ENCODE data around the gene ZNF710. TPM values are rescaled to one million over a fixed set of nuclear protein-coding genes. Genes with fewer than 3 reads are reported as not detected.

The ZNF710 gene
- total and polyA plus RNA-seq, 9 of the 15 experiments (the other 6 are each of a cell fraction or from before 2014, with no cell fraction given): 0.56 to 14.2 (median 5.2) TPM

- peak; percentile 17 to 50; a peak in 1 of 4 replicates for TF ChIP-seq KDM1A (IDR thresholded peaks at IDR 0.05)
- TF ChIP-seq CTBP1 (IDR thresholded peaks at IDR 0.05; ENCODE audit: borderline replicate concordance): no peak
- no peak for TF ChIP-seq XRCC5 (IDR thresholded peaks at IDR 0.05; ENCODE audit: low read depth, low read length)
- peak; percentile 85 for TF ChIP-seq BCOR (IDR thresholded peaks at IDR 0.05)
- no peak for TF ChIP-seq NUFIP1 (IDR thresholded peaks at IDR 0.05; ENCODE audit: partially characterized antibody)
- TF ChIP-seq SAP30 (IDR thresholded peaks at IDR 0.05; ENCODE audit: borderline replicate concordance, insufficient read depth, low read depth, low read length, poor library complexity, severe bottlenecking): no peak
- no peak for TF ChIP-seq CAMTA2 (CRISPR knock-in tag; conservative IDR thresholded peaks at IDR 0.05)
- no peak for TF ChIP-seq ZNF347 (CRISPR knock-in tag; IDR thresholded peaks at IDR 0.05; ENCODE audit: low read depth)
- 0 out of 2 replicates have a peak, but pooled peaks have one; percentile 10 for TF ChIP-seq ZNF24 (IDR thresholded peaks at IDR 0.05)
- no peak for TF ChIP-seq HCFC1 (IDR thresholded peaks at IDR 0.05; ENCODE audit: low read depth, low read length)
- no peak for TF ChIP-seq PREB (CRISPR knock-in tag; IDR thresholded peaks at IDR 0.05)
- TF ChIP-seq JUN (IDR thresholded peaks at IDR 0.05; ENCODE audit: borderline replicate concordance, low read depth, low read length): no peak
- no peak for TF ChIP-seq JUN (CRISPR knock-in tag; IDR thresholded peaks at IDR 0.05; ENCODE audit: borderline replicate concordance)
These were observed 19.9 kb downstream of the ZNF710 start (continued) for GRCh38 chr15:90020936-90021507.

Measured in K562 (cell line).